ENCODE results near the gene NFAM1.

GRCh38 chr22:42434748-42435425 is 2.7 kb upstream of the NFAM1 start:
- TF ChIP-seq CTCF (conservative IDR thresholded peaks at IDR 0.05; ENCODE audit: low read depth, low read length) (no peak), EZH2 (IDR thresholded peaks at IDR 0.05; ENCODE audit: borderline replicate concordance, low read depth, low read length, poor library complexity, severe bottlenecking) (no peak)

Data from A673 (cell line).